GM19397 (cell line): ENCODE results near the gene CASP1.

Experiments used
- ATAC-seq: cut with Tn5 transposase; IDR thresholded peaks from one replicate; pipeline ENCODE4 v1.9.1; 2021; ENCODE audit warnings: mild to moderate bottlenecking, moderate library complexity; ENCODE audit not compliant: unreplicated experiment

The CASP1 gene

DNA sequence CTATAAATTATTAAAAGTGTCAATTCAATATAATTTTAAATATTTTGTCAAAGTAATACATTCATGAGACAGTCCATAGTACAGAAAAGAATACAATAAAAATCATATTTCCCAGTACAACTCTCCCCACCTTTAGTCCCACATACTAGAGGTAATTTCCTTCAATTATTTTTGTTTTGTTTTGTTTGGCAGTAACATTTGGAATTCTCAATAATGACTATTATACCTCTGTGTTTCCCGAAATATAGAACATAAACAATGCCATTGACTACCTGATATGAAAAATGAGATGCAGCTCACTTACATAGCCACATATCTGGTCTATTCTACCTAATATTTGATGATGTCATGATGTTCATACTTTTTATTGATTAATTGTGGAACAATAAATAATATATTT is 42.2 kb downstream of the CASP1 start:
- no peak for ATAC-seq

- ATAC-seq, result no peak
These were observed 43.0 kb downstream of the CASP1 start for GRCh38 chr11:104991994-104992393.

- no peak for ATAC-seq
These were observed 50.1 kb downstream of the CASP1 start for GRCh38 chr11:104984808-104985207.

DNA sequence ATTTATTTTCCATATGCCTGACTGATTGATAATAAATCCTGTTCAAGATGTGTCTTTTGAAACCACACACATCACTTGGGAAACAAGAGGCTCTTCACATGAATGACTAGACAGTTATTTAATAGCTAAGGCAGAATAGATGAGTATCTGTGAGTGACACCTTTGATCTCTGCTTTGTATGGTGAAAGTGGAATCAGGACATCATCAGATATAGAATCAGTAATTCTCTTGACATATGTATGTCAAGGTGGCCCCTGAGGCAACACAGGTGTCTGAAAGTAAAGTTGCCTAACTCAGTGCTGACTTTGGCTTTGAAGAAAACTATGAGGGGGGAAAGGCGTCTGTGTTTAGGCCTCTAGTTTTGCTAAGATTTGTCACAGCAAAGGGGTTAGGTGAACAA is 55.1 kb downstream of the CASP1 start:
- ATAC-seq, result no peak
